Liver (tissue), 3 donors: ENCODE data around the gene SASH1.
A peak's percentile ranks its signal among the peaks of the same experiment; 100 is the strongest.

ENCODE experiments used
- CTCF ChIP-seq: fragments of 150-350 bp; IDR thresholded peaks from 2 replicates; pipeline ENCODE4 v1.5.1; 2017; ENCODE audit warnings: improper control_type of control experiment, low read depth, low read length; ENCODE audit not compliant: missing input control
- EGR1 ChIP-seq, 2 donors: IDR thresholded peaks; 2 replicates each; pipeline ENCODE4 v1.6.1; 2016 to 2018; ENCODE audit warnings: antibody characterized with exemption in 2 of 2, low read depth in 2 of 2
- FOXA1 ChIP-seq: IDR thresholded peaks from 2 replicates; pipeline ENCODE4 v1.6.1; 2016; ENCODE audit warnings: antibody characterized with exemption
- GABPA ChIP-seq, 2 donors: IDR thresholded peaks in 1 of 2; conservative IDR thresholded peaks in 1 of 2; 2 replicates each; pipeline ENCODE4 v1.6.1; 2016; ENCODE audit warnings: antibody characterized with exemption in 2 of 2, mild to moderate bottlenecking in 1 of 2, moderate library complexity in 1 of 2
- JUND ChIP-seq, 2 donors: IDR thresholded peaks; 2 replicates each; pipeline ENCODE4 v1.6.1; 2016; ENCODE audit warnings: antibody characterized with exemption in 2 of 2
- MAX ChIP-seq: IDR thresholded peaks from 2 replicates; pipeline ENCODE4 v1.6.1; 2016; ENCODE audit warnings: antibody characterized with exemption
- NR2F2 ChIP-seq: IDR thresholded peaks from 2 replicates; pipeline ENCODE4 v1.6.1; 2016; ENCODE audit warnings: antibody characterized with exemption
- RAD21 ChIP-seq, 2 donors: IDR thresholded peaks; 2 replicates each; pipeline ENCODE4 v1.6.1; 2016; ENCODE audit warnings: antibody characterized with exemption in 2 of 2, mild to moderate bottlenecking in 2 of 2
- RXRA ChIP-seq, 2 donors: IDR thresholded peaks; 2 replicates each; pipeline ENCODE4 v1.6.1; 2017 to 2018; ENCODE audit warnings: antibody characterized with exemption in 2 of 2, mild to moderate bottlenecking in 1 of 2
- SP1 ChIP-seq: IDR thresholded peaks from 2 replicates; pipeline ENCODE4 v1.6.1; 2018; ENCODE audit warnings: antibody characterized with exemption, mild to moderate bottlenecking
- TAF1 ChIP-seq: conservative IDR thresholded peaks from 2 replicates; pipeline ENCODE4 v1.6.1; 2016; ENCODE audit warnings: antibody characterized with exemption, mild to moderate bottlenecking
- YY1 ChIP-seq: IDR thresholded peaks from 2 replicates; pipeline ENCODE4 v1.6.1; 2016; ENCODE audit warnings: antibody characterized with exemption, mild to moderate bottlenecking
- TF ChIP-seq, protein P1 (sequence below): IDR thresholded peaks from 2 replicates; pipeline ENCODE4 v1.6.1; 2016; ENCODE audit warnings: antibody characterized with exemption
- TF ChIP-seq, protein P2 (sequence below): IDR thresholded peaks from 2 replicates; pipeline ENCODE4 v1.6.1; 2016; ENCODE audit warnings: antibody characterized with exemption, mild to moderate bottlenecking
- donor health status: healthy.
- donor health status: healthy.

GRCh38 chr6:148513145-148514071 lies 170.8 kb downstream of the SASH1 start:
- TF ChIP-seq CTCF (no peak), YY1 (no peak), SP1 (peak; percentile 65), TAF1 (no peak), JUND (IDR thresholded peaks at IDR 0.05) (no peak), MAX (no peak), NR2F2 (peak; percentile 93), EGR1 (IDR thresholded peaks at IDR 0.05; ENCODE audit: low read depth in 2 of 2) (no peak), FOXA1 (no peak), RXRA (IDR thresholded peaks at IDR 0.05) (peak in 1 of 2 donors; percentile 38), RAD21 (IDR thresholded peaks at IDR 0.05) (no peak), GABPA (IDR thresholded peaks at IDR 0.05 in 1 of 2, conservative IDR thresholded peaks at IDR 0.05 in 1 of 2) (no peak)
- TF ChIP-seq, protein P1, sequence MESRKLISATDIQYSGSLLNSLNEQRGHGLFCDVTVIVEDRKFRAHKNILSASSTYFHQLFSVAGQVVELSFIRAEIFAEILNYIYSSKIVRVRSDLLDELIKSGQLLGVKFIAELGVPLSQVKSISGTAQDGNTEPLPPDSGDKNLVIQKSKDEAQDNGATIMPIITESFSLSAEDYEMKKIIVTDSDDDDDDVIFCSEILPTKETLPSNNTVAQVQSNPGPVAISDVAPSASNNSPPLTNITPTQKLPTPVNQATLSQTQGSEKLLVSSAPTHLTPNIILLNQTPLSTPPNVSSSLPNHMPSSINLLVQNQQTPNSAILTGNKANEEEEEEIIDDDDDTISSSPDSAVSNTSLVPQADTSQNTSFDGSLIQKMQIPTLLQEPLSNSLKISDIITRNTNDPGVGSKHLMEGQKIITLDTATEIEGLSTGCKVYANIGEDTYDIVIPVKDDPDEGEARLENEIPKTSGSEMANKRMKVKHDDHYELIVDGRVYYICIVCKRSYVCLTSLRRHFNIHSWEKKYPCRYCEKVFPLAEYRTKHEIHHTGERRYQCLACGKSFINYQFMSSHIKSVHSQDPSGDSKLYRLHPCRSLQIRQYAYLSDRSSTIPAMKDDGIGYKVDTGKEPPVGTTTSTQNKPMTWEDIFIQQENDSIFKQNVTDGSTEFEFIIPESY, result no peak
- TF ChIP-seq, protein P2, sequence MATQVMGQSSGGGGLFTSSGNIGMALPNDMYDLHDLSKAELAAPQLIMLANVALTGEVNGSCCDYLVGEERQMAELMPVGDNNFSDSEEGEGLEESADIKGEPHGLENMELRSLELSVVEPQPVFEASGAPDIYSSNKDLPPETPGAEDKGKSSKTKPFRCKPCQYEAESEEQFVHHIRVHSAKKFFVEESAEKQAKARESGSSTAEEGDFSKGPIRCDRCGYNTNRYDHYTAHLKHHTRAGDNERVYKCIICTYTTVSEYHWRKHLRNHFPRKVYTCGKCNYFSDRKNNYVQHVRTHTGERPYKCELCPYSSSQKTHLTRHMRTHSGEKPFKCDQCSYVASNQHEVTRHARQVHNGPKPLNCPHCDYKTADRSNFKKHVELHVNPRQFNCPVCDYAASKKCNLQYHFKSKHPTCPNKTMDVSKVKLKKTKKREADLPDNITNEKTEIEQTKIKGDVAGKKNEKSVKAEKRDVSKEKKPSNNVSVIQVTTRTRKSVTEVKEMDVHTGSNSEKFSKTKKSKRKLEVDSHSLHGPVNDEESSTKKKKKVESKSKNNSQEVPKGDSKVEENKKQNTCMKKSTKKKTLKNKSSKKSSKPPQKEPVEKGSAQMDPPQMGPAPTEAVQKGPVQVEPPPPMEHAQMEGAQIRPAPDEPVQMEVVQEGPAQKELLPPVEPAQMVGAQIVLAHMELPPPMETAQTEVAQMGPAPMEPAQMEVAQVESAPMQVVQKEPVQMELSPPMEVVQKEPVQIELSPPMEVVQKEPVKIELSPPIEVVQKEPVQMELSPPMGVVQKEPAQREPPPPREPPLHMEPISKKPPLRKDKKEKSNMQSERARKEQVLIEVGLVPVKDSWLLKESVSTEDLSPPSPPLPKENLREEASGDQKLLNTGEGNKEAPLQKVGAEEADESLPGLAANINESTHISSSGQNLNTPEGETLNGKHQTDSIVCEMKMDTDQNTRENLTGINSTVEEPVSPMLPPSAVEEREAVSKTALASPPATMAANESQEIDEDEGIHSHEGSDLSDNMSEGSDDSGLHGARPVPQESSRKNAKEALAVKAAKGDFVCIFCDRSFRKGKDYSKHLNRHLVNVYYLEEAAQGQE, result no peak
